ENCODE measurements around the gene DGKB. TPM values are rescaled to one million over a fixed set of nuclear protein-coding genes. Genes with fewer than 3 reads are reported as not detected.

DGKB gene
- polyA plus RNA-seq, 10 donors: 0.67 to 2.1 (median 0.88) TPM

GRCh38 chr7:14822481-14822854 is 80.1 kb downstream of the DGKB start:
- DNase-seq: no peak

GRCh38 chr7:14821757-14822480 is 80.6 kb downstream of the DGKB start:
- no peak for DNase-seq

GRCh38 chr7:14818871-14819270 is 83.7 kb downstream of the DGKB start:
- no peak for DNase-seq

GRCh38 chr7:14817829-14818614 is 84.5 kb downstream of the DGKB start:
- no peak for DNase-seq

GRCh38 chr7:14807507-14807906 is 95.0 kb downstream of the DGKB start:
- DNase-seq: no peak

- no peak for DNase-seq
Measured at GRCh38 chr7:14806891-14807290, 95.7 kb downstream of the DGKB start.

GRCh38 chr7:14805105-14805719 is 97.3 kb downstream of the DGKB start:
- no peak for DNase-seq

- no peak for DNase-seq
Measured at GRCh38 chr7:14800664-14801063, 101.9 kb downstream of the DGKB start.

GRCh38 chr7:14793151-14793550 is 109.4 kb downstream of the DGKB start:
- DNase-seq: no peak

- no peak for DNase-seq
Measured at GRCh38 chr7:14787551-14787950, 115.0 kb downstream of the DGKB start.

GRCh38 chr7:14786314-14786895 is 116.1 kb downstream of the DGKB start:
- no peak for DNase-seq

GRCh38 chr7:14777806-14778205 is 124.7 kb downstream of the DGKB start:
- no peak for DNase-seq

GRCh38 chr7:14776266-14776665 is 126.3 kb downstream of the DGKB start:
- no peak for DNase-seq

- DNase-seq: no peak
Measured at GRCh38 chr7:14773729-14774271, 128.8 kb downstream of the DGKB start.

GRCh38 chr7:14770614-14771013 is 131.9 kb downstream of the DGKB start:
- DNase-seq: no peak

- DNase-seq: no peak
Measured at GRCh38 chr7:14769261-14769660, 133.3 kb downstream of the DGKB start.

GRCh38 chr7:14767716-14768425 is 134.7 kb downstream of the DGKB start:
- DNase-seq: no peak

GRCh38 chr7:14766747-14767146 is 135.8 kb downstream of the DGKB start:
- DNase-seq: no peak

- DNase-seq: no peak
Measured at GRCh38 chr7:14765731-14766130, 136.8 kb downstream of the DGKB start.

- DNase-seq: peak; percentile 56 to 86 (median 59)
Measured at GRCh38 chr7:14762561-14762960, 140.0 kb downstream of the DGKB start.

- DNase-seq: peak; percentile 92 to 96 (median 93)
Measured at GRCh38 chr7:14761510-14762296, 140.8 kb downstream of the DGKB start.

Measured in muscle of back (tissue), 11 donors.